HepG2 (cell line): ENCODE results near the gene YPEL3. TPM values are rescaled to one million over a fixed set of nuclear protein-coding genes. Genes with fewer than 3 reads are reported as not detected.

Experiments
- CBX1 ChIP-seq: IDR thresholded peaks from one replicate; pipeline ENCODE4 v1.6.1; 2016; ENCODE audit warnings: antibody characterized with exemption, low read depth
- CBX5 ChIP-seq: sonication (generic); formaldehyde crosslinking; IDR thresholded peaks from 2 replicates; pipeline ENCODE4 v1.4.0; 2020; ENCODE audit warnings: missing genetic modification reagents, borderline replicate concordance
- FOSL2 ChIP-seq: sonication (generic); formaldehyde crosslinking; IDR thresholded peaks from 2 replicates; pipeline ENCODE4 v1.4.0; 2020; ENCODE audit warnings: missing genetic modification reagents
- HDAC1 ChIP-seq: sonication (generic); formaldehyde crosslinking; IDR thresholded peaks from 2 replicates; pipeline ENCODE4 v1.5.1; 2020; ENCODE audit warnings: mild to moderate bottlenecking, missing genetic modification reagents
- MEIS2 ChIP-seq: sonication (generic); formaldehyde crosslinking; IDR thresholded peaks from 2 replicates; pipeline ENCODE4 v1.9.0; 2021; ENCODE audit warnings: mild to moderate bottlenecking, missing genetic modification reagents
- MTA1 ChIP-seq: sonication (generic); formaldehyde crosslinking; IDR thresholded peaks from 2 replicates; pipeline ENCODE4 v1.4.0; 2020; ENCODE audit warnings: missing genetic modification reagents, mild to moderate bottlenecking, borderline replicate concordance
- NPAS2 ChIP-seq: sonication (generic); formaldehyde crosslinking; IDR thresholded peaks from 2 replicates; pipeline ENCODE4 v1.8.0; 2022; ENCODE audit warnings: mild to moderate bottlenecking, missing genetic modification reagents, borderline replicate concordance
- PATZ1 ChIP-seq: sonication (generic); formaldehyde crosslinking; IDR thresholded peaks from 2 replicates; pipeline ENCODE4 v1.4.0; 2020; ENCODE audit warnings: missing genetic modification reagents
- PLRG1 ChIP-seq: fragments of 450-650 bp; conservative IDR thresholded peaks from 2 replicates; pipeline ENCODE4 v1.6.1; 2016
- POLR2AphosphoS2 ChIP-seq: IDR thresholded peaks from 2 replicates; pipeline ENCODE4 v1.6.1; 2011; ENCODE audit warnings: low read depth, low read length, improper control_type of control experiment
- RAD21 ChIP-seq: fragments of 450-650 bp; formaldehyde crosslinking; IDR thresholded peaks from 2 replicates; pipeline ENCODE4 v1.5.0; 2020; ENCODE audit warnings: mild to moderate bottlenecking
- RERE ChIP-seq: IDR thresholded peaks from 2 replicates; pipeline ENCODE4 v1.6.1; 2016; ENCODE audit warnings: low read depth, missing genetic modification reagents, missing compliant biosample characterization
- SMARCC2 ChIP-seq: fragments of 450-650 bp; IDR thresholded peaks from 2 replicates; pipeline ENCODE4 v1.6.1; 2017; ENCODE audit warnings: antibody characterized with exemption, mild to moderate bottlenecking
- SSRP1 ChIP-seq: IDR thresholded peaks from 2 replicates; pipeline ENCODE4 v1.6.1; 2016; ENCODE audit warnings: control low read depth
- TRIM24 ChIP-seq: sonication (generic); formaldehyde crosslinking; IDR thresholded peaks from 2 replicates; pipeline ENCODE4 v1.8.0; 2022; ENCODE audit warnings: mild to moderate bottlenecking, missing genetic modification reagents
- ZBTB38 ChIP-seq: sonication (generic); formaldehyde crosslinking; IDR thresholded peaks from 2 replicates; pipeline ENCODE4 v1.5.1; 2020; ENCODE audit warnings: mild to moderate bottlenecking, missing genetic modification reagents
- ZBTB7A ChIP-seq: sonication (generic); formaldehyde crosslinking; IDR thresholded peaks from 2 replicates; pipeline ENCODE4 v1.8.0; 2022; ENCODE audit warnings: mild to moderate bottlenecking, missing genetic modification reagents
- ZC3H13 ChIP-seq: sonication (generic); formaldehyde crosslinking; IDR thresholded peaks from 2 replicates; pipeline ENCODE4 v1.8.1; 2023; ENCODE audit warnings: mild to moderate bottlenecking, missing genetic modification reagents, moderate library complexity
- ZFP62 ChIP-seq: sonication (generic); formaldehyde crosslinking; IDR thresholded peaks from 2 replicates; pipeline ENCODE4 v1.4.0; 2020; ENCODE audit warnings: missing genetic modification reagents
- ZKSCAN5 ChIP-seq: sonication (generic); formaldehyde crosslinking; IDR thresholded peaks from 2 replicates; pipeline ENCODE4 v1.5.1; 2020; ENCODE audit warnings: mild to moderate bottlenecking, missing genetic modification reagents
- ZNF160 ChIP-seq: sonication (generic); formaldehyde crosslinking; IDR thresholded peaks from 2 replicates; pipeline ENCODE4 v1.8.0; 2022; ENCODE audit warnings: mild to moderate bottlenecking, inconsistent platforms, missing genetic modification reagents
- ZNF562 ChIP-seq: sonication (generic); formaldehyde crosslinking; IDR thresholded peaks from 2 replicates; pipeline ENCODE4 v1.8.0; 2022; ENCODE audit warnings: missing genetic modification reagents, borderline replicate concordance
- ZNF75D ChIP-seq: sonication (generic); formaldehyde crosslinking; IDR thresholded peaks from 2 replicates; pipeline ENCODE4 v1.8.1; 2023; ENCODE audit warnings: missing genetic modification reagents, mild to moderate bottlenecking, borderline replicate concordance
- ZNF816 ChIP-seq: sonication (generic); formaldehyde crosslinking; IDR thresholded peaks from 2 replicates; pipeline ENCODE4 v1.8.0; 2022; ENCODE audit warnings: missing genetic modification reagents, mild to moderate bottlenecking, borderline replicate concordance
- ZNF891 ChIP-seq: sonication (generic); formaldehyde crosslinking; IDR thresholded peaks from 2 replicates; pipeline ENCODE4 v1.5.0; 2020; ENCODE audit warnings: mild to moderate bottlenecking, missing genetic modification reagents
- polyA plus RNA-seq, 8 experiments: library from polyadenylated mRNA; depleted of rRNA in 3 of 8; stranded (reverse) in 7 of 8; unstranded in 1 of 8; fragments of >200 nt; fragmentation: Illumina TruSeq in 4 of 8; extraction: Trizol in 4 of 8; gene quantifications; 2 replicates each; pipeline versions ENCODE4 v1.2.1 to v1.2.3, GENCODE V29; 2011 to 2016; ENCODE audit warnings: low read depth in 4 of 8, missing spikeins in 1 of 8, mixed read lengths in 1 of 8; ENCODE audit not compliant: insufficient read depth in 1 of 8
- total RNA-seq, 5 experiments: library from RNA; depleted of rRNA; stranded (reverse); fragments of >200 nt; fragmentation: Illumina TruSeq; extraction: Trizol; gene quantifications; 2 replicates each; pipeline ENCODE4 v1.2.3, GENCODE V29; 2016; ENCODE audit warnings: low read depth in 1 of 5

The YPEL3 gene
- total and polyA plus RNA-seq, 2 of the 13 experiments (the other 11 are each of a cell fraction or from before 2014, with no cell fraction given) = 5.4 to 47.0 TPM

- TF ChIP-seq CBX5 (CRISPR knock-in tag) = peak; percentile 77
- TF ChIP-seq HDAC1 = peak; percentile 89; the same call in 1 of the 2 replicates
- peak; percentile 97 for TF ChIP-seq ZBTB7A (CRISPR knock-in tag)
- TF ChIP-seq PLRG1 = no peak
- TF ChIP-seq CBX1 = peak; percentile 33
- peak; percentile 96 for TF ChIP-seq ZBTB38 (CRISPR knock-in tag)
- TF ChIP-seq POLR2AphosphoS2 = peak; percentile 91; the same call in 1 of the 2 replicates
- peak; percentile 86 for TF ChIP-seq MEIS2 (CRISPR knock-in tag)
- peak; percentile 78; the same call in 1 of the 2 replicates for TF ChIP-seq ZNF160 (CRISPR knock-in tag)
- TF ChIP-seq ZKSCAN5 (CRISPR knock-in tag) = peak; percentile 31; the same call in 1 of the 2 replicates
- peak; percentile 96 for TF ChIP-seq ZNF891 (CRISPR knock-in tag)
- TF ChIP-seq PATZ1 (CRISPR knock-in tag) = peak; percentile 91
- no peak for TF ChIP-seq SMARCC2
- TF ChIP-seq MTA1 (CRISPR knock-in tag) = peak; percentile 67; the same call in 1 of the 2 replicates
- no peak for TF ChIP-seq ZNF75D (CRISPR knock-in tag)
- TF ChIP-seq TRIM24 (CRISPR knock-in tag) = no peak
- TF ChIP-seq RERE (CRISPR knock-in tag) = peak; percentile 74
- TF ChIP-seq RAD21 = peak; percentile 62; the same call in 1 of the 2 replicates
- TF ChIP-seq FOSL2 (CRISPR knock-in tag) = peak; percentile 93
- TF ChIP-seq SSRP1 (CRISPR knock-in tag) = no peak; the same call in 1 of the 2 replicates
- no peak for TF ChIP-seq ZNF562 (CRISPR knock-in tag)
- TF ChIP-seq ZNF816 (CRISPR knock-in tag) = no peak; the same call in 1 of the 2 replicates
- no peak; the same call in 1 of the 2 replicates for TF ChIP-seq ZC3H13 (CRISPR knock-in tag)
- TF ChIP-seq ZFP62 (CRISPR knock-in tag) = 0 out of 2 replicates have a peak, but pooled peaks have one; percentile 30
- 0 out of 2 replicates have a peak, but pooled peaks have one; percentile 88 for TF ChIP-seq NPAS2
Observed at GRCh38 chr16:30065102-30065942, 30.7 kb downstream of the YPEL3 start, which contains the start of gene ALDOA (continued).
